HG03066 (cell line): ENCODE measurements around the gene PARD3B.

Experiments used
- ATAC-seq: cut with Tn5 transposase; IDR thresholded peaks from one replicate; pipeline ENCODE4 v1.9.1; 2021; ENCODE audit warnings: low read depth; ENCODE audit not compliant: unreplicated experiment

The PARD3B gene

GRCh38 chr2:205161156-205161839 is 616.0 kb downstream of the PARD3B start:
- no peak for ATAC-seq

- no peak for ATAC-seq
Measured at GRCh38 chr2:205166745-205167144, 621.5 kb downstream of the PARD3B start.

- no peak for ATAC-seq
Measured at GRCh38 chr2:205169012-205169411, 623.7 kb downstream of the PARD3B start.

- no peak for ATAC-seq
Measured at GRCh38 chr2:205169464-205169863, 624.2 kb downstream of the PARD3B start.

GRCh38 chr2:205170399-205170798 is 625.1 kb downstream of the PARD3B start:
- no peak for ATAC-seq

- no peak for ATAC-seq
Measured at GRCh38 chr2:205171261-205171940, 626.1 kb downstream of the PARD3B start.

GRCh38 chr2:205175831-205176230 is 630.6 kb downstream of the PARD3B start:
- ATAC-seq = no peak

- no peak for ATAC-seq
Measured at GRCh38 chr2:205176546-205176945, 631.3 kb downstream of the PARD3B start.

GRCh38 chr2:205177546-205177945 is 632.3 kb downstream of the PARD3B start:
- no peak for ATAC-seq

GRCh38 chr2:205180730-205181129 is 635.5 kb downstream of the PARD3B start:
- ATAC-seq = no peak

- no peak for ATAC-seq
Measured at GRCh38 chr2:205187731-205188130, 642.5 kb downstream of the PARD3B start.

- ATAC-seq = no peak
Measured at GRCh38 chr2:205188239-205189138, 643.2 kb downstream of the PARD3B start.

- no peak for ATAC-seq
Measured at GRCh38 chr2:205189301-205189700, 644.0 kb downstream of the PARD3B start.

- ATAC-seq = no peak
Measured at GRCh38 chr2:205190528-205190927, 645.3 kb downstream of the PARD3B start.

- ATAC-seq = no peak
Measured at GRCh38 chr2:205193125-205193835, 648.0 kb downstream of the PARD3B start.

- no peak for ATAC-seq
Measured at GRCh38 chr2:205193836-205194228, 648.6 kb downstream of the PARD3B start.

GRCh38 chr2:205197468-205198139 is 652.3 kb downstream of the PARD3B start:
- no peak for ATAC-seq

GRCh38 chr2:205198140-205198525 is 652.9 kb downstream of the PARD3B start:
- no peak for ATAC-seq

- no peak for ATAC-seq
Measured at GRCh38 chr2:205199165-205199850, 654.0 kb downstream of the PARD3B start.

- no peak for ATAC-seq
Measured at GRCh38 chr2:205210494-205210893, 665.2 kb downstream of the PARD3B start.
